Peyer's patch (tissue), 4 donors: ENCODE results near the gene WDR46.

ENCODE experiments used
- CTCF ChIP-seq, 6 experiments: fragments of 450-650 bp in 4 of 6; fragments of 200-600 bp in 2 of 6; sonication (generic) in 1 of 6; IDR thresholded peaks; one replicate each; pipeline ENCODE4 v1.5.1; 2017 to 2019; ENCODE audit warnings: antibody characterized with exemption in 6 of 6, mild to moderate bottlenecking in 3 of 6, moderate library complexity in 1 of 6
- POLR2A ChIP-seq, 2 donors: fragments of 450-650 bp; IDR thresholded peaks; one replicate each; pipeline ENCODE4 v1.5.1; 2017; ENCODE audit warnings: antibody characterized with exemption in 2 of 2, mild to moderate bottlenecking in 2 of 2, moderate library complexity in 2 of 2

GRCh38 chr6:33315793-33316602 lies 27.0 kb upstream of the WDR46 start:
- TF ChIP-seq CTCF (IDR thresholded peaks at IDR 0.05) (no peak), POLR2A (IDR thresholded peaks at IDR 0.05) (no peak)
